ENCODE data around the gene OR14I1.

The OR14I1 gene

DNA sequence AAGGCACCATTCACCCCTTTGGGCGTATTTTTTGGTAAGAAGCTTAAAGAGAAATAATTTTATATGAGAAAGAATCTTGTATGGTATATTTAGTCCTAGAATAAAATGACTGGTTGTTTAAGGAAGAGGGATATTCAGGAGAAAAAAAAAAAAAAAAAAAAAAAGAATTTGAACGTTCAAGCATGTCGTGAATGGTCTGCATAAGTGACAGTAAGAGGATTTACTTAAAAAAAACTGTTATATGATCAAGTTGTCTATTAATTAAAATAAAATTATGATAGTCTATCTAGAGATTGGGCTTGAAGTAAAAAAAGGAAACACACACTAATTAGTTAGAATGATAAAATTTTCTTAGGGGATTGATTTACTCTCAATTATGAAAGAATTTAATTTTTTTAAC, 11.7 kb upstream of the OR14I1 start:
- Histone ChIP-seq H3K27ac (ENCODE audit: low read length) (no peak overlapping the region), H3K4me3 (ENCODE audit: low read depth in 1 of 2, low read length in 2 of 2) (no peak overlapping the region), H3K4me1 (ENCODE audit: control insufficient read depth in 1 of 2, insufficient read depth in 2 of 2, low read length in 2 of 2) (no peaks in the 10 kb centered on the region), H3K27me3 (ENCODE audit: low read depth, low read length) (no peaks in the 10 kb centered on the region), H3K9me3 (ENCODE audit: control insufficient read depth in 1 of 2, low read length in 2 of 2) (peaks cover 2 to 3% of the 10 kb centered on the region in 2 donors), H3K36me3 (ENCODE audit: control insufficient read depth in 1 of 2, insufficient read depth in 2 of 2, low read length in 2 of 2) (no peaks in the 10 kb centered on the region)

DNA sequence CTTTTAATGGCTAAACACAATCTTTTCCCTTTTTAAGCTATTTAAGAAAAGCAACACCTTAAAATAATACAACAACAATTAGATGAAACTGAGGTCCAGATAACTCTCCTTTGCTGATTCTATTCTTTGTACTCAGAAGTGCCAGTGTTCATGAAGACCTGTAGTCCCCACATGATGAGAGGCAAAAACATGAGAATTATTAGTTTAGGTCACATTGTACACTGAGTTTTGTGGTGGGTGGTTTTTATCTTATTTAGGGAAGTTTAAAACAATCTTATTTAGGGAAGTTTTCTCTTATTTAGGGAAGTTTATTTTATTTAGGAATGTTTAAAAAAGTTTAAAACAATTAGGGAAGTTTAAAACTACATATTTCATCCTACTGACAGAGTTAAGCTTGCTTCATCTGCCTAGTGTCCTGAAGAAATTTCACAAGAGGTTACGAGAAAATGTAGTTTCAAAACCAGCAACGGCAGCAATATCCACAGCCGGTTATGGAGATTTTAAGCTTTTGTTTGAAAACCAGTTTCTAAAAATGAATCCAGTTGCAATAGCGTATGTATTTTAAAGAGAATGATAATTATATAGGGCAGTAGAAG, 7.8 kb upstream of the OR14I1 start:
- H3K4me3 ChIP-seq (ENCODE audit: low read depth in 1 of 2, low read length in 2 of 2) = no peak overlapping the region
- H3K27ac ChIP-seq (ENCODE audit: low read length) = no peak overlapping the region
- H3K9me3 ChIP-seq (ENCODE audit: control insufficient read depth in 1 of 2, low read length in 2 of 2) = peaks cover 0 to 3% of the 10 kb centered on the region in 2 donors
- H3K4me1 ChIP-seq (ENCODE audit: control insufficient read depth in 1 of 2, insufficient read depth in 2 of 2, low read length in 2 of 2) = no peaks in the 10 kb centered on the region
- H3K27me3 ChIP-seq (ENCODE audit: low read depth, low read length) = no peaks in the 10 kb centered on the region
- H3K36me3 ChIP-seq (ENCODE audit: control insufficient read depth in 1 of 2, insufficient read depth in 2 of 2, low read length in 2 of 2) = no peaks in the 10 kb centered on the region

DNA sequence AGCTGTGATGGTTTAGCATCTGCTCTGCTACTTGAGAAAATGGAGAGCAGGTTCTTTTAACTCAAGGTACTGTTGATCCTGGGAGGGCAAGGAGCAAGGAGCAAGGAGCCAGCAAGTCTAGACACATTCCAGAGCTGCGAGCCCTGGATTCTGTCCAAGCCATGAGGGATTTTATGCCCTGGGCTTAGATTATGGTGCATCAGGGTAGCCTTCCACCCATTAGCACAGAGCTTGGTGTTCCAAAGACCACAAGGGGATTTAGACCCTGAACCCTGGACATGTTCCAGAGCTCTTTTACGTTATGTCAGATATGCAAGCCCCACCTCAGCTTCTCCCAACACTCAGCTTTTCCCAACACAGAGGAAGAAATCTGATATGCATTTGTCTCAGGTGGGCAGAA, 2.0 kb upstream of the OR14I1 start:
- Histone ChIP-seq H3K36me3 (ENCODE audit: control insufficient read depth in 1 of 2, insufficient read depth in 2 of 2, low read length in 2 of 2) (no peaks in the 10 kb centered on the region), H3K27me3 (ENCODE audit: low read depth, low read length) (no peaks in the 10 kb centered on the region)

DNA sequence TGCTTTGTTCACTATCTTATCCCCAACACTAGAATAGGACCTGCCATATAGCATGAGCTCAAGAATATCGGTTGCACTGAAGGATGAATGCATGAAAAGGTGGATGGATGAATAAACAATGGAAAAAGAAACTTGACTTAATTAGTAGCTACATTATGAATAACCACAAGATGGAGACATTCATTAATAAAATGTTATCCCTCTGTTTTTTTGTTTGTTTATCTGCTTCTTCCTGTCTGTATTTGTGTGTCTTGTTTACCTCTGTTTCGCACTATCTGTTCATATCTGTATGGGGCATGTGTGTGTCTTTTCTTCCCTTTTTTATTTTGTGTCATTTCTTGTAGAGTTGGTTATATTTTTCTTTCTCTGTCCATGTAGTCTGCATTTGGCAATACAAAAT, 1.1 kb upstream of the OR14I1 start:
- Histone ChIP-seq H3K4me3 (ENCODE audit: low read depth in 1 of 2, low read length in 2 of 2) (no peak overlapping the region), H3K4me1 (ENCODE audit: control insufficient read depth in 1 of 2, insufficient read depth in 2 of 2, low read length in 2 of 2) (no peaks in the 10 kb centered on the region), H3K36me3 (ENCODE audit: control insufficient read depth in 1 of 2, insufficient read depth in 2 of 2, low read length in 2 of 2) (no peaks in the 10 kb centered on the region), H3K9me3 (ENCODE audit: control insufficient read depth in 1 of 2, low read length in 2 of 2) (no peaks in the 10 kb centered on the region), H3K27me3 (ENCODE audit: low read depth, low read length) (no peaks in the 10 kb centered on the region), H3K27ac (ENCODE audit: low read length) (no peak overlapping the region)

More for the DNA sequence above, 2.0 kb upstream of the OR14I1 start:
- no peaks in the 10 kb centered on the region for H3K9me3 ChIP-seq (ENCODE audit: control insufficient read depth in 1 of 2, low read length in 2 of 2)
- no peaks in the 10 kb centered on the region for H3K4me1 ChIP-seq (ENCODE audit: control insufficient read depth in 1 of 2, insufficient read depth in 2 of 2, low read length in 2 of 2)
- H3K27ac ChIP-seq (ENCODE audit: low read length) = no peak overlapping the region
- no peak overlapping the region for H3K4me3 ChIP-seq (ENCODE audit: low read depth in 1 of 2, low read length in 2 of 2)

DNA sequence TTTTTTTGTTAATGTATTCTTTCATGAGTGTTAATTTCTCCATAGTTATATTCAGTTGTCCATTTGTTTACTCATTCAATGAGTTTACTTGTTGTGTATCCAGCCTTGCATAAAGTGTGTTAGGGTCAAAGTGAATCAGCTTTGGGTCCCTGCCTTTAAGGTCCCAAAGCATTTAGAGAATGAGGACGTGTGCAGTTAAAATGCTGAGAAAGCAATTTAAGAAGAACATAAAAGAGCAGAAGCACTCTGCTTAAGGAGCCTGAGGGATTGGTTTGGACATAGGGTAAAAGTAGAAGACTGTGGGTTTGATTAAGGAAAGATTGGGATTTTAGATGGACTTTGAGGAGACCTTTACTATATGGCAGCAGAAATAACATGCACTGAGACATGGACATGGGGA, 3.5 kb downstream of the OR14I1 start:
- no peak overlapping the region for H3K27ac ChIP-seq (ENCODE audit: low read length)
- H3K27me3 ChIP-seq (ENCODE audit: low read depth, low read length) = no peaks in the 10 kb centered on the region
- H3K4me3 ChIP-seq (ENCODE audit: low read depth in 1 of 2, low read length in 2 of 2) = no peak overlapping the region
- no peaks in the 10 kb centered on the region for H3K4me1 ChIP-seq (ENCODE audit: control insufficient read depth in 1 of 2, insufficient read depth in 2 of 2, low read length in 2 of 2)
- no peaks in the 10 kb centered on the region for H3K36me3 ChIP-seq (ENCODE audit: control insufficient read depth in 1 of 2, insufficient read depth in 2 of 2, low read length in 2 of 2)
- no peaks in the 10 kb centered on the region for H3K9me3 ChIP-seq (ENCODE audit: control insufficient read depth in 1 of 2, low read length in 2 of 2)

DNA sequence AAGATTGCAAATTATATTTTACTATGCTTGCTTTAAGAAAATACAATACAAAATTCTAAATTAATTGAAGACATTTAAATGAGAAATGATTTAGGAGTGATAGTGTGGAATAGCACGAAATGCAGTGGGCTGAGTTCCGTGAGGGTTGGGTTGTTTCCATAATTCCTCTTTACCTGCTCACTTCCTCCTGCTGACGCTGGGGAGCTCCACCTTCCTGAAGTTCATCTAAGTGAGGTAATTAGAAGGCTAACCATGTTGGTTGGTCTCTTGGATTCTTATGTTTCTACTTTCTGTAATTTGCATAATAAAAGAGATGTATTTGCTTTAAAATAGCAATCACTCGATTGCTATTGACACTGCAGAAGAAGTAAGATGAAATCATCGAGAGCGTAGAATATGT, 4.7 kb downstream of the OR14I1 start:
- no peaks in the 10 kb centered on the region for H3K27me3 ChIP-seq (ENCODE audit: low read depth, low read length)
- H3K4me1 ChIP-seq (ENCODE audit: control insufficient read depth in 1 of 2, insufficient read depth in 2 of 2, low read length in 2 of 2) = no peaks in the 10 kb centered on the region
- H3K9me3 ChIP-seq (ENCODE audit: control insufficient read depth in 1 of 2, low read length in 2 of 2) = no peaks in the 10 kb centered on the region
- H3K36me3 ChIP-seq (ENCODE audit: control insufficient read depth in 1 of 2, insufficient read depth in 2 of 2, low read length in 2 of 2) = no peaks in the 10 kb centered on the region
- no peak overlapping the region for H3K27ac ChIP-seq (ENCODE audit: low read length)
- H3K4me3 ChIP-seq (ENCODE audit: low read depth in 1 of 2, low read length in 2 of 2) = no peak overlapping the region

DNA sequence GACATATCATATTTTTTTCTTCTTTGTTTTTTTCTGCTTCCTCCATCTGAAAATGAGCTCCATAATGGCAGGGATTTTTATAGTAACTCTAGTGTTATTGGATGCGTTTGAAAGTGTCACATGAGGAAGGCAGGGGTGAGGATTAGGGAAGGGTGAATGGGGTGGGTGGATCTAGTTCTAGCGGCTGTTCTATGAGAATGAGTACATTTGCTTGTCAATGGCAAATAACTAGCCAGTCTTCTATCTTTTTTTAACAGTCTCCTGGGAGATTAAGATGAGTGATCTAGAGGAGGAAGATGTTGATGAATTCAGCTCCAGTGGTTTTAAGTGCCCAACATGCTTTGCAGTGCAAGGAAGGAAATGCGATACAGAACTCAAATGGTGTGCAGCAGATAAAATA, 5.8 kb downstream of the OR14I1 start:
- Histone ChIP-seq H3K9me3 (ENCODE audit: control insufficient read depth in 1 of 2, low read length in 2 of 2) (no peaks in the 10 kb centered on the region), H3K4me1 (ENCODE audit: control insufficient read depth in 1 of 2, insufficient read depth in 2 of 2, low read length in 2 of 2) (no peaks in the 10 kb centered on the region), H3K36me3 (ENCODE audit: control insufficient read depth in 1 of 2, insufficient read depth in 2 of 2, low read length in 2 of 2) (no peaks in the 10 kb centered on the region), H3K4me3 (ENCODE audit: low read depth in 1 of 2, low read length in 2 of 2) (no peak overlapping the region), H3K27ac (ENCODE audit: low read length) (no peak overlapping the region), H3K27me3 (ENCODE audit: low read depth, low read length) (no peaks in the 10 kb centered on the region)

DNA sequence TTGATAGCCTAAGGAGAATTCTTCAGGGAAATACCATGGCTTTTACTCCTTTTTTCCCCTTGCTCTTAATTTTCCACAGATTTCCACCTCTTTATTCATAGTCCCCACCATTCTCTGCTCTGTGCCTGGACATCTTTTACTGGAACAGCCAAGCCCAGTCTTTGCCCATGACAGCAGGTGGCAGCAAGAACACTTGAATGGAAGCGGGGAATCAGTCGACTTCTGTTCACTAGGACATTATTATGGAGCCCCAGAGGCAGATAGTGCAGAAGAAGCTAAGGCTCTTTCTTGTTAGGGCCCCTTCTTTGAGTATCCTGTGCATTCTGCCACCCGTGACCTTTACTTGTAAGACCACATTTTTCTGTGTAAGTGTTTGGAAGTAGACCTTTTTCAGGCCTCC, 6.3 kb downstream of the OR14I1 start:
- H3K27ac ChIP-seq (ENCODE audit: low read length) = no peak overlapping the region
- H3K36me3 ChIP-seq (ENCODE audit: control insufficient read depth in 1 of 2, insufficient read depth in 2 of 2, low read length in 2 of 2) = no peaks in the 10 kb centered on the region

DNA sequence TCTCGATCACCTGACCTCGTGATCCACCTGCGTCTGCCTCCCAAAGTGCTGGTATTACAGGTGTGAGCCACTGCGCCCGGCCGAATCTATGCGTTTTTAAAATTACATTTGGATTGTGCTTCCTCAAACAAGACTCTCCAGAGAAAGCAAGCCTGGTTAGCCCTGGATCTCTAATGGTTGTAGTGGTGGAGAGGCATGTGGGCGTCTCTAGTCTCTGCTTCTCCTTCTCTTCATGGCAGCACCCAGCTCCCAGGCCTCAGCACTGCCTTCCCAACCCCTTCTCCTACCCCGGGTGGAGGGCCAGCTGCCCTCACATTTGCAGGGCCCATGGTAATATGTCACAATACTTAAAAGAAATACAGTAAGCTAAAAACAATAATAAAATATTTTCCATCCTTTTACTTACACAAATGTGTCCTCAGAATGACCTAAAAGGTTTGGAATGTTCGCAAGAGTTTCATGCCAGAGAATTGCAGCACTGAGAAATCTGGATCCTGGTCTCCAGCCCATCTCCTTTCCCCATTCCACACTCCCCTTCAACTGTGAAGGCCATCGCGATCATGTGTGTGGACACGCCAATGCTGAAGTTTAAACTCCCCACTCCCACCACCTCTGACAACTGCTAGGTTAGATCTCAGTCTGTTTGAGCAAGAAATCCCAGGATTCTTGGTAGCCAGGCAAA, 7.0 kb downstream of the OR14I1 start:
- no peaks in the 10 kb centered on the region for H3K9me3 ChIP-seq (ENCODE audit: control insufficient read depth in 1 of 2, low read length in 2 of 2)
- no peak overlapping the region for H3K4me3 ChIP-seq (ENCODE audit: low read depth in 1 of 2, low read length in 2 of 2)
- no peak overlapping the region for H3K27ac ChIP-seq (ENCODE audit: low read length)
- no peaks in the 10 kb centered on the region for H3K27me3 ChIP-seq (ENCODE audit: low read depth, low read length)
- H3K4me1 ChIP-seq (ENCODE audit: control insufficient read depth in 1 of 2, insufficient read depth in 2 of 2, low read length in 2 of 2) = no peaks in the 10 kb centered on the region
- H3K36me3 ChIP-seq (ENCODE audit: control insufficient read depth in 1 of 2, insufficient read depth in 2 of 2, low read length in 2 of 2) = no peaks in the 10 kb centered on the region

More for the DNA sequence above, 6.3 kb downstream of the OR14I1 start:
- Histone ChIP-seq H3K4me3 (ENCODE audit: low read depth in 1 of 2, low read length in 2 of 2) (no peak overlapping the region), H3K9me3 (ENCODE audit: control insufficient read depth in 1 of 2, low read length in 2 of 2) (no peaks in the 10 kb centered on the region), H3K27me3 (ENCODE audit: low read depth, low read length) (no peaks in the 10 kb centered on the region), H3K4me1 (ENCODE audit: control insufficient read depth in 1 of 2, insufficient read depth in 2 of 2, low read length in 2 of 2) (no peaks in the 10 kb centered on the region)

DNA sequence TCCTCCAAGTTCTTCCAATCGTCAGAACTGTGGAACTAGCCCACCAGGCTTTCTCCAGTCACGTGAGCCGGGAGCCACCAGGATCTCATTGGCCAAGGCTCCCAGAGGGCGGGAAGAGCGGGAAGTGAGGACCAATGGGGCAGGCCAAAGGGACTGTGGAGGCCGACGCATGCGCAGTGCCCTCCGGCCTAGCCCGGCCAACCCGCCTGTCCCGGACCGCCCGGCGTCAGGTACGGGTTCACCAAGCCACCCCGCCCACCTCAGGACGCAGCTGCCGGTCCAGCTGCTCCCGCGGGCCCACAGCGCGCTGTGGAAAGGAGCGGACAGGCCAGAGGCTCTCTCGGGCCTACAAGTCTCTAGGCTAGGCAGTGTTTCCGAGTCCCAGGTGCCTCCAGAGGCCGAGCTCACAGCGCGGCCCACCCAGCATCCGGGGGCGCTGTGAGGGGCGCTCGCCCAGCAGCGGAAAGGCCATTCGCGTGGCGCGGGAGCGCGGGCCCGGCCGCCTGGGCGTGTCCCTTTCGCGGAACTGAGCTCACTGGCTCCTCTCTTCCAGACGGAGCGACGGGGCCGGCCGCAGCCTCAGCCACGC, 10.9 kb downstream of the OR14I1 start:
- H3K27me3 ChIP-seq (ENCODE audit: low read depth, low read length) = no peaks in the 10 kb centered on the region
- H3K4me1 ChIP-seq (ENCODE audit: control insufficient read depth in 1 of 2, insufficient read depth in 2 of 2, low read length in 2 of 2) = no peaks in the 10 kb centered on the region
- H3K36me3 ChIP-seq (ENCODE audit: control insufficient read depth in 1 of 2, insufficient read depth in 2 of 2, low read length in 2 of 2) = no peaks in the 10 kb centered on the region
- H3K9me3 ChIP-seq (ENCODE audit: control insufficient read depth in 1 of 2, low read length in 2 of 2) = peaks cover 0 to 8% of the 10 kb centered on the region in 2 donors
- no peak overlapping the region for H3K27ac ChIP-seq (ENCODE audit: low read length)
- H3K4me3 ChIP-seq (ENCODE audit: low read depth in 1 of 2, low read length in 2 of 2) = no peak overlapping the region

DNA sequence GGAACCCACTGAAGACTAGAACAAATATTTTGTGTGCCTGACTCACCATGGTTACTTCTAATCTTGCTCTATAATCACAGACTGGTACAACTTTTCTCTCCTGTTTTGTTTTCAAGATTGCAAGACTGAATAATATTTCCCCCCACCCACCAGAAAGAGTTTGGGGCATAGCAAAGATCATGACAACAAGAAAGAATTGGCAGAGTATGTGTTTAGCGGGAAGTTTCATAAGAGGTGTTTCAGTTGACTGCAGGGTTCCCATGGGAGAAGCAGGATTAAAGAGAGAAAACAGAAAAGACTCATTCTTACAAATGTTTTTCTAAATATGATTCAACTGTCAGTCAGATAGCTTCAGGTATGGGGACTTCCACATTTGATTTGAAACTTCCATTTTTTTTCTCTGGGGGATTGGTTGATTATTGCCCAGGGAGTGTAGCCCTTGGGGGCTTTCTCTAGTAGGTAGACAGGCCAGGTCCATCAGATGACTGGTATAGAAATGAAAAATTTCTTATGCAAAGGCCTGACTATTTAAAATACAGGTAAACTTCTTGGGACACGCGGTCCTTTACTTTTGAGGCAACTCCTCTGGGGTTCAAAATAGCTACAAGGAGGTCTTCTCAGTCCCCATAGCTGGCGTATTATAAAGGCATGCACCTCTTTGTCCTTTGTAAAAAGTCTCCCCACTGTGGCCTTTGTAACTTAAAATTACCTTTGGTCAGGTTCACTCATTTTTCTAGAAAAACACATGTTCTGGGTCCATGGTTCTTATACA, 13.9 kb downstream of the OR14I1 start:
- Histone ChIP-seq H3K27me3 (ENCODE audit: low read depth, low read length) (no peaks in the 10 kb centered on the region), H3K4me1 (ENCODE audit: control insufficient read depth in 1 of 2, insufficient read depth in 2 of 2, low read length in 2 of 2) (no peaks in the 10 kb centered on the region), H3K4me3 (ENCODE audit: low read depth in 1 of 2, low read length in 2 of 2) (no peak overlapping the region), H3K36me3 (ENCODE audit: control insufficient read depth in 1 of 2, insufficient read depth in 2 of 2, low read length in 2 of 2) (no peaks in the 10 kb centered on the region), H3K27ac (ENCODE audit: low read length) (no peak overlapping the region), H3K9me3 (ENCODE audit: control insufficient read depth in 1 of 2, low read length in 2 of 2) (peaks cover 0 to 8% of the 10 kb centered on the region in 2 donors)
